CD4-positive, alpha-beta T cell treated with Interleukin-4 for 4 hours (primary cell): ENCODE results near the gene CRYBB3.
A peak's percentile ranks its signal among the peaks of the same experiment; 100 is the strongest.

Experiments
- DNase-seq: peaks from one replicate; pipeline ENCODE4 v3.0.0-alpha.2; 2020

The CRYBB3 gene

DNA sequence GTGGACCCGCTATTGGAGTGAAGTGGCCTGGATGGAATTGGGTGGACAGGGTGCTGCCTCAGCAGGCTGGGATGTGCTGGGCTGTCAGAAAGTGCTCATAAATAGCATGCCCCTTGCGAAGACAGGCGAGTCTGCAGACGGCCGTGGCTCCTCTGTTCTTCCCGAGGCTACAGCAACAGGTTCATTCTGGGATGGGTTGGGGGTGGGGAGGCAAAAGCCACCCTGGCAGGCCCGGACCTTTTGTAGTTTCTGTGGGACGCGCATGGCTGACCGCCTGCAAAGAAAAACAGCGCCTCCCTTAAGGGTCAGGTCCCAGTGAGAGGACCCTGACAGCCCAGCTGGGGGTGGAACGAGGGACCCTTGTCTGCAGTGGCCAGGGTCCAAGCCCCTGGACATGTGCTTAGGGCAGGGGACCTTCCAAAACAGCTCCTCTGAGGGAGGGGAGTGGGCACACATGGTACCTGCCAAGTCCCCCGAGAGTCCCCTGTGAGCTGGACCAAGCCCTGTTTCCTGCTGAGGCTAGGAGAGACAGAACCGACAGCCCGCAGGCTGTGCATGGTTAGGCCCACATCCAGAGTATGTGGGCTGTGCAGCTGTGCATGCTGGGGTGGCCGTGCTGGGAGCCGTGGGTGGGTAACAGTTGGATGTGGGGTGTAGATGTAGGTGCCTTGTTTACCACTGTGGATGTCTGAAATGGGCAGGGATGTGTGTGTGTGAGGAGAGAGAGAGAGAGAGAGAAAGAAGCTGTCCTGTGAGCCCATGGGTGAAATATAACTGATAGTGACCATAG is at the start of gene CRYBB3:
Gene CRYBB3 (plus strand): TSS at position 128 of the 790 bp plus-strand sequence. CDS start 1,539 bp downstream, outside the sequence.
- DNase-seq, result no peak

DNA sequence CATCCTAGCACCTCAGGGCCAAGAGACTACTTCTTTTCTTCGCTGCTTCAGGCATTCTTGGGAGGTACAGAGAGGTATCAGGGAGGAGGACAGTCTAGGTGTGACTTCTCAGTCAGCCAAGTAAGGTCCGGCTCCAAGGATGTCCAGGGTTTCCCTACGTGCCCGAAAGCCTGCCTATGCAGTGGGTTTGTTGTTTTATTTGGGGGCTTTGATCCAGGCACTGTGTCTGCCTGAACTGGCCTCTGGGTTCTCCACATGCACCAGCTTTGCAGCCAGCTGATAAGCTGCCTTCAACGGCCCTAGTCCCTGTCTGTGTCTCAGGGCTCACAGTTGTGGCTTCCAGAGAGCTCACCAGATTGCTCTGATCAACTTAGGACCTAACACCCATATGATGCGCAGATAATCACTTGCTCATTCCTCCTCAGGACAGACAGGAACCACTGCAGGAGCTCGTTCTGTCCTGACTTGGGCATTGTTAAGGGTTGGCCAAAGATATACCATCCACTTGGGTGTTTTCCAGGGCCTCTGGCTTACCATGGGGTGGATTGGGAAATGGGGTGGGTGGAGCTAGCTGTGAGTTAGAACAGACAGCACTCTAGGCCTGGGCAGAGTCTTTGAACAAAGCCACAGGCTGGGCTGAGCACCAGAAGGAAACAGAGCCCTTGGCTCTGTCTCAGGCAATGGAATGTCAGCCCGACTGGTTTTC is 45.5 kb upstream of the CRYBB3 start:
- DNase-seq, result no peak

DNA sequence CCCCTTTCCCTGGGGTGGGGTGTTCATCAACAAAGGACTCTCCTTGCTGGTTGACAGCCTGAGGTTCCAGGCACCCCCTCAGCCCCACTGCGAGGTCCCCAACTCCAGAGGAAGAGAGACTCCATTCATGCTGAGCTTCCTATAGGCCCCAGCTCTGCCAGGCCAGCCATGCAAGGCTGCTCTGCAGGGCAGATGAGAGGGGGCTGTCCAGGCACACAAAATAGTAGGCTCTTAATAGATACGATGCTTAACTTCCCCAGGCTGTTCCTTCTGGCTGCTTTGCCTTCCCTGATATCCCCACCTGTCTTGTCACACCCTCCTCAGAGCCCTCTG is 45.0 kb upstream of the CRYBB3 start:
- no peak for DNase-seq

DNA sequence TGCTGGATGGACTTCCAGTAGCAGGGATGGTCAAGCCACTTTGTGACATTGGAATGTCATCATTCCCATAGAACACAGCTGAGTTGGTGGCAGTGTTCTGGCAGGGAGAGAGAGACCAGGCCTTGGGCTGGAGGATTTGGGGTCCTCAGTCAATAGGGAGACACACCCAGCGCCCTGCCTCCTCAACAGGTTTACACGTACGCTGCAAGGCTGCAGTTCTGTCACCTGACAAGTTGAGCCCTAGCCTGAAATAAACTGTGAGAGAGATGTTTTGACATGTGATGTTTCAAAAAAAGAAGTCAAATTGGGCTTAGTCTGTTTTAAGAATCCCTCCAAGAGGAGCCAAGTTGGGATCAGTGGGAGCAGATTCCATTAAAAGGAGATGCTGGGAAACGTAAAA is 42.9 kb upstream of the CRYBB3 start:
- DNase-seq, result no peak

DNA sequence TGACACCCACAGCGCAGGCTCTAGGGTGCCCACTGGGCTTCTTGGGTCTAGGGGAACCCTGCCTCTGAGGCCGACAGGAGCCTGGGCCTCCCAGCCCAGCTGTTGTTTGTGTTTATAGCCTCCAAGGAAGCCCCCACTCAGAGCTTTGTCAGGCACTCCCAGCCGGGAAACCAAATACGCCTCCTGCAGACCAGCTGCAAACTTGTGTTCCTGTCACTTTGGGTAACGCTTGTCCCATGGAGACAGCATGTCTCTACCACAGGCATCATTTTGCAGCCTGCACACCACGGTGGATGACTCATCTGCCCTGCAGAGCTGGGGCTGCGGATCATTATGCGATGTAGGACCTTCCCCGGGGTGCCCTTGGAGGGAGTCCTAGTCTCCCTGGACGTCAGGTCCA is 40.6 kb upstream of the CRYBB3 start:
- no peak for DNase-seq

DNA sequence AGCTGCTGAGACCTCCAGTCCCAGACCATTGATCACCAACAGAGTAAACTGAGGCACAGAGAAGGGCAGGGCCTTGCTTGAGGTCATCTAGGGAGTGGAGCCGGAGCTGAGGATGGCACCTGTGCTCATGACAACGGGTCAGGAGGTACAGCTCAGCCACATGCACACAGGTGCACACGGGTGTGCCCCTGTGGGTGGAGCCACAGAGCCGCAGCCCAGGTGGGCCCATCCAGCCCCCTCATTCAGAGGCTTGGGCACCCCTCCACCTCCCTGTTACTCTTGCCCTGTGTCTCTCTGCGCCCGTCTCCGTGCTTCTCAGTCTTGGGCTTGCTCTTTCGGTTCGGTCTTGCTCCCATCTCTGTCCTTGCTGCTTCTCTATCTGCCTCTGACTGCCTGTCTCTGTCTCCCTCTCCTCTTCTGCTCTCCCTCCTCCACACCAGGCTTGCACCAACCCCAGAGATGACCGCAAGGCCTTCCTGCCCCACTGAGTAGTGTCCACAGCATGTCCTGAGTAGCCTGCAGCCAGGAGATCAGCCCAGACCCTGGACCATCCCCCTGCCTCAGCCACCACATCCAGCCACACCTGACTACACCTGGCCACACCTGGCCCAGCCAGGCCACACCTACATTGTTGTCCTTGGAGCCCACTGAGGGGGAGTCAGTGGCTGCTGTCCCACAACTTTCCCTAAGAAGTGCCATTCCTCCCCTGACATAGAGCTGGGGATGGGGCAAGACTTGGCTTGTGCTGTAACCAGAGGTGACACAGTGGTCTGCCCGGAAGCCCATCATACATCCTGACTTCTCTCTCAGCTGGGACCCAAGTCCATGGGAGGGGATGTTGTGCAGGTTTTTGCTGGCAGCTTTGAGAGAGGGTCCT is 39.3 kb upstream of the CRYBB3 start:
- DNase-seq, result no peak

DNA sequence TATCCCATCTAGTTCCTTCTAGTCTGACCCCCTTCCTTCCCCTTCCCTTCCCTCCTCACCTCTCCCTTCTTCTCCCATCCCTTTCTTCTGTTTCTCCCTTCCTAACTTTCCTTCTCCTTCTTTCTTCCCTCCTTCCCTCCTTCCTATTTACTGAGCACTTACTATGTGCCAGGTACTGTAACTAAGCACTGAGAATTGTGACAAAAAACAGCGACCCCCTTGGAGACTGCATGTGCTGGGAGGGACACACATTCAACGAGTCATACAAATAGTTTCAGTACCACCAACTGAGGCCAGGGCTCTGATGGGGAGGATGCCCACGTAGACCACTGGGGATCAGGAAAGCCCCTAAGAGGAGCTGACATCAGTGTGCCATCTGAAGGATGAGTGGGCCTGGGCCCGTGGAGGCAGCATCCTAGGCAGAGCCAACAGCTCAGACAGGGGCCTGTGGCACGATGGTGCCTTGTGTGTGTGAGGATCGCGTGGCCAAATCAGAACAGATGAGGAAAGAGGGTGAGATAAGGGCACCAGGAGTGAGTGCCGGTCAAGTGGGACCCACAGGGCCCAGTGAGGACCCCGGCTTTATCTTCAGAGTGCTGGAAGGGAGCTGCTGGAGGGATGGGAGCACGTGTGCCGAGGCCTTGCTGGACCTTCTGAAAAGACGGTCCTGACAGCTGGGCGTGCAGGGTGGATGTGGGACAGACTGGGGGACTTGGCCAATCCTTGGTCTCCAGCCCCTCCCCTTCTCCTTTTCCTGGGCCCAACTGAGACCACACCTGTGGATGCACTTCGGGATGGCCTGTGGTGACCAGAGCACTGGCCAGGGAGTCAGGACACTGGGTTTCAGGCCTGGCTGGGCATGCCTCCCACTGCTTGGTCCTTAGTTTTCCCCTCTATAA is 38.4 kb upstream of the CRYBB3 start:
- DNase-seq, result no peak

DNA sequence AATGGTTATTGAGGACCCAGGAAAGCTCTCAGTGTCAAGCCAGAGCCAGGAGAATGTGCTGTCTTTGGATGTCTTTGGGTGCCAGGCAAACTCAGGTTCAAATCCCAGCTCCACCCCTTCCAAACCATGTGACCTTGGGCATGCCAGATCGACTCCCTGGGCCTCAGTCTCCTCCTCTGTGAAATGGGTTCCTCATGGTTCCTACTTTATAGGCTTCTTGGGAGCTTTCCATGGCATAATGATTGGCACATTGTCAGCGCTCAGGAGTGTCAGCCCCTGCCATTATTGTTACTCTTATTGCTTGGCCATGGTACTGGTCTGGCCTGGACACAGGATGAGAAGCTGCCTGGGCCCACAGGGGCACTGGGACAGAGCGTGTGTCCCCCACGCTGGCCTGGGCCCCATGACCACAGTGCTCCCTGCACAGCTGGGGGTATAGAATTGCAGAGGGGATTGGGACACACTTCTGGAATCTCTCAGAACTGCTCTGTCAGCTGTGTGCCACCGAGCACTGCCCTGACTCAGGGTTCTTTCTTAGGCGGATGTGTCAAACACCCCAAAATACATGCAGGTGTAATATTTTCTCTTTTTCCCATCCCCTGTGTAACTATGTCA is 37.6 kb upstream of the CRYBB3 start:
- DNase-seq, result no peak

DNA sequence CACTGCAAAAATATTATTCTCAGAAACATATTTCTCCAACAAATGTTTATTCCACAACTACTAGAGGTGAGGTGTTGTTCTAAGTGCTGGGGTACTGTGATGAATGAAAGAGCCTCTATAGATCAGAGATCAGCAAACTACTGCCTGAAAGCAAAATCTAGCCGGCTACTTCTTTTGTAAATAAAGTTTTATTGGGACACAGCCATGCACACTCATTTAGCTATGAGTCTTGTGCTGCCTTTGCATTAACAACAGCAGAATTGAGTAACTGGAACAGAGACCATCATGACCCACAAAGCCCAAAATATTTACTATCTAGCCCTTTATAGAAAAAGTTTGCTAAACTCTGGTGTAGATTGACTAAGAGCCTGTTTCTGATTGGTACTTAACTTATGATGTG is 37.1 kb upstream of the CRYBB3 start:
- no peak for DNase-seq

DNA sequence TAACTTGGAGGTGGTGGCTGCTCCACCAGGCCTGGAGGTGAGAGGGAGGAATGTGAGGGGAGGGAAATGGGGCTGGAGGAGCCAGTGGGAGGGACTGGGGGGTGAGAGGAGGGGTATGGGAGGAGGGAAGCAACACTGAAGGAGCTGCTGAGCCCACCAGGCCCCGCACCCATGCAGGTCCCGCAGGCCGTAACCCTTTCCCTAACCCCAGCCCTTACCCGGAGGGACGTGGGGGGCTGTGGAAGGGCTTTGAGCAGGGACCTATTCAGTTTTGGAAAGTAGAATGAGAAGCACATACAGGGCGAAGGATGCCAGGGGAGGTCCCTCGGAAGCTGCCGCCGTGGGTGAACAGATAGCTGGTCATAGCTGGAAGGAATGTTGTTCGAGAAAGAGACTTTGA is 33.9 kb upstream of the CRYBB3 start:
- no peak for DNase-seq

DNA sequence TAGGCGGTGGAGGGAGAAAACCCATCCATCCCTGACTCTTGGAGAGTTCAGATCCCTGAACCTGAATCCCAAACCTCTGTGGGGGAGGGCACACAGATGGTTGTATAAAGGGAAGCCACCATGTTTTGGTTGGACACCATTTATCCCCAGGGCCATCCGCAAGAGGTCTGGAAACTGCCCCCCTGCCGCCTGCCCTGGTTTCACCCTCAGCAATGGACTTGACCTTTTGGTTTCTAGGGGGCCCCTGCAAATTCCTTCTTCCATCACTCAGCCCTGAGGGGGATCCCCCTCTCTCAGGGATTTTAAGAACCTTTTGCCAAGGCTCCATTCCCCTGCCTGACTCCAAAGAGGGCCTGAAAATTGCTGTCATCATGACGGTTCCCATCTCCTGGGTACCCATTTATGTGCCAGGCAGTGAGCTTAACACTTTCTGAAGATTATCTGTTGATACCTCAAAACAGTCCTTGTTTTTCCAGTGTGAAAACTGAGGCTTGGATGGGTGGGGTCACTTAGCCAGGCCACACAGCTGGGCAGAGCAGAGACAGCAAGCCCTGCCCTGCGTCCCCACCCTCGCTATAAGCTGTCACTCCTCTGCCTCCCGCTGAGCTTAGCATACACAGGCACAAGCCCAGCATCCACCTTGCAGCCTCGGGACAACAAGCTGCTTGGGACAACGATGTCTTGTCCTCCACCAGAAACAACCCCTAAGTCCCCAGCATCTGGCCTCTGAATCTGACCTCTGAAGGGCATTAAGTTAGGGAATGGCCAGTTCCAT is 33.2 kb upstream of the CRYBB3 start:
- no peak for DNase-seq

DNA sequence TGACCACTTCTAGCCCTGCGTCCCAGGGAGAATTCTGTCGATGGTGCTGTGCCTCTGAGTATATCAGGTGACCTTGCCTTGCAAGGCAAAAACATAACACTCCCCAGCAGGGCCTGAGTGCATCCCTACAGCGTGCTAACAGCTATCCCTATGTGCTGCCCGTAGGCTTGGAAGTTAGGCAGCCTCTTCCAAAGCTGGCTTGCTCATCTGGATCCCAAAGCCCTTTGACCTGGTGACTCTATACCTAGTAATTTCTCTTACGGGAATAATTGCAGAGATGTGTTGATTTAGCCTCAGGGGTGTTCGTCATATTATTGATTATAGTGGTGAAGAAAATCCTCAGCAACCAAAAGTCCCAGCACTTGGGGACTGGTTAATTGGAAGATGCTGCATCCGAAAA is 32.6 kb upstream of the CRYBB3 start:
- DNase-seq, result no peak

DNA sequence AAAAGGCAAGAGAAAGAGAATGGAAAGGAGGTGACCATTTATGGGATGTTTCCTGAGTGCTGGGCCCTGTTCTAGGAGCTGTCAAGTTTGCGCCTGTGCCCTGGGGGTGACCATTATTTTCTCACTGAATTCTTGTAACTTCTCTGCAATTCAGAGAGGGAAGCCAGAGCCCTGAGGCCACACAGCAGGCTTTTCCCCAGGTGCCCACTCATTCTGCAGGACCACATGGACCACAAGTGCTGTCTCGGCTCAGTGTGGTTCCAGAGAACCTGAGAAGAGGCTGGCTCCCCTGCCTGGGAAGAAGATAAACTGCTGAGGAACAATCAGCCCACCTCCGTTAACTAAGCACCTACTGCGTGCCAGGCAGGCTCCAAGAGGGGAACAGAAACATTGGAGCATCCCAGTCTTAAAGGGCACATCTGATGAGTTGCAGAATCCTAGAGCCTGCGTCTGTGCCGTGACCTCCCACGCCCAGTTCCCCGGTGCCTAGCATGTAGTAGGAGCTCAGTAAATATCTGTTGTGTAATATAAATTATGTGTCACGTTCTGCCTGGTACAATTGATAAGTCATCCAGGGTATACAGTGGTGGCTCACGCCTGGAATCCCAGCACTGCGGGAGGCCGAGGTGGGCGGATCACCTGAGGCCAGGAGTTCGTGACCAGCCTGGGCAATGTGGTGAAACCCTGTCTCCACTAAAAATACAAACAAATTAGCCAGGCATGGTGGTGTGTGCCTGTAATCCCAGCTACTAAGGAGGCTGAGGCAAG is 31.6 kb upstream of the CRYBB3 start:
- DNase-seq, result no peak

DNA sequence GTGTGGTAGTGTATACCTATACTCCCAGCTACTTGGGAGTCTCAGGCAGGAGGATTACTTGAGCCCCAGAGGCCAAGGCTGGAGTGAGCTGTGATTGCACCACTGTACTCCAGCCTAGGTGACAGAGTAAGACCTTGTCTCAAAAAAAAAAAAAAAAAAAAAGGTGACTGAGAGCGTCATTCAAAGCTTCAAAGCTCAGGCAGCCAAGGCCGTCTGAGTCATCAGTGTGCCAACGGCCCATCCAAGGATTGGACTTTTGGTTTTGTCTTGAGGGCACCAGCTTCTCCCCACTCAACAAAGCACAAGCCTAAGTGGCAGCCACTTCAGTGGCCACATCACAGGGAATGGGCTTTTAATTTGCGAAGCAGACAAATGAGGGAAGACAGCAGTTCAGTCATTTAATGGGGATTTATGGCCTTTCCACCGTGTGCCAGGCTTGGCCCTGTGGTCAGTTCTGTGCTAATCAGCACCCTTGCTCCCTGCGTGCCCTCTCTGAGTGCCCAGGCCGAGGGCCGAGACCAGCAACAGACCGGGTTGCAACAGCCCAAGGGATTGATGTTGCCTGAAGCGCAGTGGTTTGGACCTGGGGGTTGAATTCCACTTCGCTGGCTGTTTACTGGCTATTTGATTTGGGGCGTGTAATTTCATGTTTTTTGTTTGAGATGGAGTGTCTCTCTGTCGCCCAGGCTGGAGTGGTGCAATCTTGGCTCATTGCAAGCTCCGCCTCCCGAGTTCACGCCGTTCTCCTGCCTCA is 30.2 kb upstream of the CRYBB3 start:
- no peak for DNase-seq

DNA sequence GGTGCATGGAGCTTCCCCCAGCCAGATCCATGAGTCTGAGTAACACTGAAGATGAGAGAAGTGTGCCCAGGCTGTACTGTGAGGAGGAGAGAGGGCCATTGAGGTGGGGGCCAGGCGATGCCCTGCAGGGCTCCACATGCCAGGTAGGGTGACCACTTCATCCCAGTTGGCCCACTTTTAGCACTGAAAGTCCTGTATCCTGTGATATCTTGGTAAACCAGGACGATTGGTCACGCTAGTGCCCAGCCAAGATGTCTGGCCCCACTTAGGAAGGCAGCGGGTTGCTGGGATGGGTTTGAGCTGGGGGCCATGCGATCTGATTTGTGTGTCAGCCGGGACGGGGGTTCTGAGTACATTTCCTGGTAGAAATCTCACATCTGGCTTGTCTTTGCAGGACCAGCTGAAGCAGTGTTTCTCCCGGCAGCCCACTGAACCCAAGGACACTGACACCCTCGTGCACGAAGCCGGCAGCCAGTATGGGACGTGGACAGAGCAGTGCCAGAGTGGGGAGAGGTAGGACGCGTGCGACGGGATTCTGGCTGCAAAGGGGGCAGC is 29.2 kb upstream of the CRYBB3 start:
- DNase-seq, result no peak

DNA sequence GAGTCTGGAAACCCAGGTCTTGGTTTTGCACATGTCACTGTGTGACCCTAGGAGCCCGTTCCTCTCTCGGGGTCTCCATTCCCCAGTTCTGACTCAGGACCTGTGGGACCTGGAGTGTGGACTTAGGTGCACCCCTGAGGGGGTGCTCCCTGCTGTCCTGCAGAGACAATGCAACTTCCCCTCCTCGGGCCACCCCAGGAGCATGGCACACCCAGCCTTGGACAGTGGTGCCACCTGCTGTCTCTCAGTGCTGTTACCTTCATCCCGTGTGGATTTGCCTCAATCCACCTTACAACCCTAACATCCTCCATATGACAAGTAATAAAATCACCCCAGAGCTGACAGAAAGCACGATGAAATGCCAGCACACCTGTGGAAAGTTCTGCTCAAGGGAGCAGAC is 27.5 kb upstream of the CRYBB3 start:
- DNase-seq, result peak; percentile 7

DNA sequence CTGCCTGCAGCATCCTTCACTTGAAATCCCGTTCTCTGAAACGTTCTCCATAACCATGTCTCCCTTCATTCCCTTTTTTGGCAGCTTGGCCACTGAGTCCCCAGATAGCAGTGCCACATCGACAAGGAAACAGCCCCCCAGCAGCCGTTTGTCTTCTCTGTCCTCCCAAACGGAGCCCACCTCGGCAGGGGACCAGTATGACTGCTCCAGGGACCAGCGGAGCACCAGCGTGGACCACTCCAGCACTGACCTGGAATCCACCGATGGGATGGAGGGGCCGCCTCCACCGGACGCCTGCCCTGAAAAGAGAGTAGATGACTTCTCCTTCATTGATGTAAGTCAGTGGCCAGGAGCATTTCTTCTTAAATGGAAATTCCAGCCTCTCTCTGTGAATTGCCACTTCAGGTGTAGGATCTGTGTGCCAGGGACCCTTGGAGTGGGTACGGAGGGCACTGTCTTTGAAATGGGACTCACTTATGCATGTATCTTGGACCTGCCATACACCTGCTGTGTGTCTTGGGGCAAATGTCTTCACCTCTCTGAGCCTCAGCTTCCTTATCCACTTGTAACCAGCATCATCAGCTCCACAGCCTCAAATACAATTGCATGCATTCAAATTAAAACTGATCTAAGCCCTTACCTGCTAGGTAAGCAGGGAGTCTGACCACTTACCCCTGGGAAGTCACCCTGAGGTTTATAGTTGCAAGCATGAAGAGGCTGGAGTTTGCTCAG is 25.3 kb upstream of the CRYBB3 start:
- no peak for DNase-seq

DNA sequence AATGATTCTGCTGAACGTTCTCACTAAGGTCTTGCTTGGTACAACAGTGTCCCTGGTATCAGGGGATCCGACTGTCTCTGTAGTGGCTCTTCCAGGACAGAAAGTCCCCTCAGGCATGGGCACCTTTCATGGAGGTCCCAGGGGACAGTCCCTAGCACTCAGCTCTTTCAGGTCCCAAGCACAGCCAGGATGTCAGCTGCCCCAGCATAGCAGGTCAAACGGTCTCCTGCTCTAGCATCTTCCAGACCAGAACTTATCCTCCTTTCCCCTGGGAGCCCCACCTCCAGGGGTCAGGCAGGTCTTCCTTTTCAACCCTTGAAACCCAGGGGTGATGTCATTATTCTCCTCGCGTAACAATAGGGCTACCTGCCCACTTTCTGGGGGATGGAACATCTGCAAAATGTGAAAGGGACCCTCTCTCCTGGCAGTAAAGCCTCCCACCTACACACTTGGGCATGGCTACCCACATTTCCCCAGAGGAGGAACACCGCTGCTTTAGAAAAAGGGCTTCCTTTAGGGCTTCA is 24.7 kb upstream of the CRYBB3 start:
- DNase-seq, result no peak
